Measurements from ENCODE around the gene VMP1. TPM values are rescaled to one million over a fixed set of nuclear protein-coding genes. Genes with fewer than 3 reads are reported as not detected.

VMP1 gene
- total RNA-seq, 1 experiment from 2014 or later, result 69.4 TPM

GRCh38 chr17:59712862-59713261 lies 5.4 kb downstream of the VMP1 start:
- no peaks in the 10 kb centered on the region; the same call in 1 of the 2 replicates for H4K20me1 ChIP-seq (ENCODE audit: insufficient read depth, low read depth, low read length)
- H2AFZ ChIP-seq (ENCODE audit: low read length), result no peak overlapping the region
- no peaks in the 10 kb centered on the region for H3K9me2 ChIP-seq (replicated peaks; ENCODE audit: insufficient read depth, low read length)
- no peak overlapping the region for H3K4me2 ChIP-seq (ENCODE audit: low read depth, low read length, poor library complexity, severe bottlenecking)
- H3K4me3 ChIP-seq (ENCODE audit: low read length), result no peak overlapping the region
- no peaks in the 10 kb centered on the region; the same call in 1 of the 2 replicates for H3K36me3 ChIP-seq (ENCODE audit: insufficient read depth, low read length)
- DNase-seq, result no peak
- peaks cover 99% of the 10 kb centered on the region for H3K79me2 ChIP-seq (ENCODE audit: low read length)
- no peak overlapping the region for H3K9ac ChIP-seq (ENCODE audit: low read length)
- no peaks in the 10 kb centered on the region for H3K9me3 ChIP-seq (ENCODE audit: low read length)
- H3K27me3 ChIP-seq (ENCODE audit: low read length), result no peaks in the 10 kb centered on the region
- H3K27ac ChIP-seq (ENCODE audit: low read length), result no peak overlapping the region
- H3K4me1 ChIP-seq (ENCODE audit: low read length), result peaks cover 36% of the 10 kb centered on the region

DNA sequence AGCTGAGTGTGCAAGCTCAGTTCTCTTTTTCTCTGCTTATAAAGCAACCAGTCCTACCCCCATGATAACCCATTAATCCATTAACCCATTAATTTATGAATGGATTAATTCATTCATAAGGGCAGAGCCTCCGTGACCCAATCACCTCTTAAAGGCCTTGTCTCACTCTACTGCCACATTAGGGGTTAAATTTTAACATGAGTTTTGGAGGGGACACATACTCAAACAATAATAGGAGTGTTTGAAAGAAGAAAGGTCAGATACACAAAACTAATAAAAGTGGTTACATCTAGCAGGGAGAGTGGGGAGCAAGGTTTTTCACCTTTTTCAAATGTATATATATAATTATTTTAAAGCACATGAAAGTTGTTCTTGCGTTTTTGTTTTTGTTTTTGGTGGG lies 6.8 kb downstream of the VMP1 start:
- no peaks in the 10 kb centered on the region for H4K20me1 ChIP-seq (ENCODE audit: insufficient read depth, low read depth, low read length)
- H3K36me3 ChIP-seq (ENCODE audit: insufficient read depth, low read length), result no peaks in the 10 kb centered on the region; the same call in 1 of the 2 replicates
- no peak overlapping the region for H3K27ac ChIP-seq (ENCODE audit: low read length)
- H3K4me2 ChIP-seq (ENCODE audit: low read depth, low read length, poor library complexity, severe bottlenecking), result no peak overlapping the region
- no peaks in the 10 kb centered on the region for H3K9me2 ChIP-seq (replicated peaks; ENCODE audit: insufficient read depth, low read length)
- H3K4me3 ChIP-seq (ENCODE audit: low read length), result no peak overlapping the region
- no peak for DNase-seq
- H3K4me1 ChIP-seq (ENCODE audit: low read length), result peaks cover 25% of the 10 kb centered on the region
- H2AFZ ChIP-seq (ENCODE audit: low read length), result no peak overlapping the region
- no peaks in the 10 kb centered on the region for H3K9me3 ChIP-seq (ENCODE audit: low read length)
- no peaks in the 10 kb centered on the region for H3K27me3 ChIP-seq (ENCODE audit: low read length)
- peaks cover 98% of the 10 kb centered on the region for H3K79me2 ChIP-seq (ENCODE audit: low read length)
- no peak overlapping the region for H3K9ac ChIP-seq (ENCODE audit: low read length)

GRCh38 chr17:59716427-59716826 lies 9.0 kb downstream of the VMP1 start:
- peak; percentile 36 for DNase-seq
- H3K9me3 ChIP-seq (ENCODE audit: low read length), result no peaks in the 10 kb centered on the region
- H4K20me1 ChIP-seq (ENCODE audit: insufficient read depth, low read depth, low read length), result no peaks in the 10 kb centered on the region
- H3K27me3 ChIP-seq (ENCODE audit: low read length), result no peaks in the 10 kb centered on the region
- H3K4me1 ChIP-seq (ENCODE audit: low read length), result peaks cover 14% of the 10 kb centered on the region
- H3K36me3 ChIP-seq (ENCODE audit: insufficient read depth, low read length), result no peaks in the 10 kb centered on the region
- no peak overlapping the region for H2AFZ ChIP-seq (ENCODE audit: low read length)
- H3K4me3 ChIP-seq (ENCODE audit: low read length), result no peak overlapping the region
- H3K9ac ChIP-seq (ENCODE audit: low read length), result no peak overlapping the region
- no peak overlapping the region for H3K4me2 ChIP-seq (ENCODE audit: low read depth, low read length, poor library complexity, severe bottlenecking)
- H3K27ac ChIP-seq (ENCODE audit: low read length), result no peak overlapping the region
- H3K79me2 ChIP-seq (ENCODE audit: low read length), result peaks cover 98% of the 10 kb centered on the region
- no peaks in the 10 kb centered on the region for H3K9me2 ChIP-seq (replicated peaks; ENCODE audit: insufficient read depth, low read length)

DNA sequence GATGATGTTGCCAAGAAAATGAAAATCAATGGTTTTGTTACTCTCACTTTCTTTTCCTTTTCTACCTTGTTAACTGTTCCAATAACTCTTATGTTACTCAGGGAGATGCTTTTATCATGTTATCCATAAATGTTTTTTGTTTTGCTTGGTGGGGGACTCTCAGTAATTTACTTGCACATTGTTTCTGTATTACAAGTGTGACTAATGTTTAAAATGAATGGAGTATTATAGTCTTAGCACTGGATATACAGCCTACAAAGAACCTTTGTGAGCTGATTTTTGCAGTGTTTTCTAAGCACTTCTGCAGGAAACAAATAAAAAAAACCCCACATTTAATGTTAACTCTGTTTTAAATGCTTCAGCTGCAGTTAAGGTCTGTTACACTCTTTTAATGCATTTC lies 12.1 kb downstream of the VMP1 start:
- no peak overlapping the region for H2AFZ ChIP-seq (ENCODE audit: low read length)
- no peaks in the 10 kb centered on the region for H3K9me2 ChIP-seq (replicated peaks; ENCODE audit: insufficient read depth, low read length)
- no peaks in the 10 kb centered on the region for H3K36me3 ChIP-seq (ENCODE audit: insufficient read depth, low read length)
- H3K4me3 ChIP-seq (ENCODE audit: low read length), result no peak overlapping the region
- no peak overlapping the region for H3K27ac ChIP-seq (ENCODE audit: low read length)
- H3K9me3 ChIP-seq (ENCODE audit: low read length), result no peaks in the 10 kb centered on the region
- no peaks in the 10 kb centered on the region for H4K20me1 ChIP-seq (ENCODE audit: insufficient read depth, low read depth, low read length)
- H3K9ac ChIP-seq (ENCODE audit: low read length), result no peak overlapping the region
- no peak overlapping the region for H3K4me2 ChIP-seq (ENCODE audit: low read depth, low read length, poor library complexity, severe bottlenecking)
- peak; percentile 29 for DNase-seq
- H3K79me2 ChIP-seq (ENCODE audit: low read length), result peaks cover 98% of the 10 kb centered on the region
- no peaks in the 10 kb centered on the region for H3K4me1 ChIP-seq (ENCODE audit: low read length)
- no peaks in the 10 kb centered on the region for H3K27me3 ChIP-seq (ENCODE audit: low read length)

DNA sequence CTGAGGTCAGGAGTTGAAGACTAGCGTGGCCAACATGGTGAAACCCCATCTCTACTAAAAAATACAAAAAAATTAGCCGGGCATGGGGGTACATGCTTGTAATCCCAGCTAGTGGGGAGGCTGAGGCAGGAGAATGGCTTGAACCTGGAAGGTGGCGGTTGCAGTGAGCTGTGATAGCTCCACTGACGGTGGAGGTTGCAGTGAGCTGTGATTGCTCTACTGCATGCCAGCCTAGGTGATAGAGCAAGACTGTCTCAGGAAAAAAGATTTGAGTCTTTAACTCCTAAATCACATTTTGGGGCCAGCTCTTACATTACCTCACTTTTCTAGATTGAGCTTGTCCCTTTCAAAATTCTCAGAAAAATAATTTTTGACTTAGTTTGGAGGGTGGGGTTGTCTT lies 15.2 kb downstream of the VMP1 start:
- no peak overlapping the region for H3K9ac ChIP-seq (ENCODE audit: low read length)

DNA sequence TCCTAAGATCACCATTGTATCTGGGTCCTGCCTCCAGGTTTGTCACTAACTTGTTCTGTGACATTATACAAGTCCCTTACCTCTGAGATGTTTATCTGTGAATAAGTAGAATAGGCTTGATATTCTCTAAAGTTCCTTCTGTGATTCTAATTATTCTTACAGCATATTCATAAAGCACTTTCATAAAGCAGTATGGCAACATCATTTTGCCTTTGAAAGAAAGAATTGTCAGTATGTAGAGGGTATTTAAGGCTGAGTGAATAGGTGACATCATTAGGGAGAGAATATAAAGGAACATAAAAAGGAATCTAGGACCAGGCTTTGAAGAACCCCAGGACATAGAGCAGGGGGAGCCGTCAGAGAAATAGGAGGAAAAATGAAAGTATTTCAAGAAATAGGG lies 15.6 kb downstream of the VMP1 start:
- no peak overlapping the region for H2AFZ ChIP-seq (ENCODE audit: low read length)
- H3K27ac ChIP-seq (ENCODE audit: low read length), result no peak overlapping the region
- H4K20me1 ChIP-seq (ENCODE audit: insufficient read depth, low read depth, low read length), result no peaks in the 10 kb centered on the region
- DNase-seq, result no peak
- H3K79me2 ChIP-seq (ENCODE audit: low read length), result peaks cover 94% of the 10 kb centered on the region
- H3K27me3 ChIP-seq (ENCODE audit: low read length), result no peaks in the 10 kb centered on the region
- H3K4me1 ChIP-seq (ENCODE audit: low read length), result no peaks in the 10 kb centered on the region
- no peaks in the 10 kb centered on the region for H3K9me2 ChIP-seq (replicated peaks; ENCODE audit: insufficient read depth, low read length)
- no peaks in the 10 kb centered on the region for H3K9me3 ChIP-seq (ENCODE audit: low read length)
- no peak overlapping the region for H3K4me2 ChIP-seq (ENCODE audit: low read depth, low read length, poor library complexity, severe bottlenecking)
- H3K4me3 ChIP-seq (ENCODE audit: low read length), result no peak overlapping the region
- no peak overlapping the region for H3K9ac ChIP-seq (ENCODE audit: low read length)
- H3K36me3 ChIP-seq (ENCODE audit: insufficient read depth, low read length), result no peaks in the 10 kb centered on the region

More for the DNA sequence above, 15.2 kb downstream of the VMP1 start:
- Histone ChIP-seq H3K79me2 (ENCODE audit: low read length) (peaks cover 94% of the 10 kb centered on the region), H2AFZ (ENCODE audit: low read length) (no peak overlapping the region), H4K20me1 (ENCODE audit: insufficient read depth, low read depth, low read length) (no peaks in the 10 kb centered on the region), H3K4me2 (ENCODE audit: low read depth, low read length, poor library complexity, severe bottlenecking) (no peak overlapping the region), H3K9me2 (replicated peaks; ENCODE audit: insufficient read depth, low read length) (no peaks in the 10 kb centered on the region), H3K36me3 (ENCODE audit: insufficient read depth, low read length) (no peaks in the 10 kb centered on the region), H3K4me1 (ENCODE audit: low read length) (no peaks in the 10 kb centered on the region), H3K27ac (ENCODE audit: low read length) (no peak overlapping the region), H3K9me3 (ENCODE audit: low read length) (no peaks in the 10 kb centered on the region), H3K27me3 (ENCODE audit: low read length) (no peaks in the 10 kb centered on the region), H3K4me3 (ENCODE audit: low read length) (no peak overlapping the region)
- DNase-seq, result no peak

GRCh38 chr17:59723607-59724006 lies 16.2 kb downstream of the VMP1 start:
- no peak for DNase-seq
- Histone ChIP-seq H3K36me3 (ENCODE audit: insufficient read depth, low read length) (no peaks in the 10 kb centered on the region), H3K4me2 (ENCODE audit: low read depth, low read length, poor library complexity, severe bottlenecking) (no peak overlapping the region), H3K27ac (ENCODE audit: low read length) (no peak overlapping the region), H3K27me3 (ENCODE audit: low read length) (no peaks in the 10 kb centered on the region), H3K4me1 (ENCODE audit: low read length) (no peaks in the 10 kb centered on the region), H3K79me2 (ENCODE audit: low read length) (peaks cover 95% of the 10 kb centered on the region), H4K20me1 (ENCODE audit: insufficient read depth, low read depth, low read length) (no peaks in the 10 kb centered on the region), H3K9me2 (replicated peaks; ENCODE audit: insufficient read depth, low read length) (no peaks in the 10 kb centered on the region), H2AFZ (ENCODE audit: low read length) (no peak overlapping the region), H3K9ac (ENCODE audit: low read length) (no peak overlapping the region), H3K4me3 (ENCODE audit: low read length) (no peak overlapping the region), H3K9me3 (ENCODE audit: low read length) (no peaks in the 10 kb centered on the region)

DNA sequence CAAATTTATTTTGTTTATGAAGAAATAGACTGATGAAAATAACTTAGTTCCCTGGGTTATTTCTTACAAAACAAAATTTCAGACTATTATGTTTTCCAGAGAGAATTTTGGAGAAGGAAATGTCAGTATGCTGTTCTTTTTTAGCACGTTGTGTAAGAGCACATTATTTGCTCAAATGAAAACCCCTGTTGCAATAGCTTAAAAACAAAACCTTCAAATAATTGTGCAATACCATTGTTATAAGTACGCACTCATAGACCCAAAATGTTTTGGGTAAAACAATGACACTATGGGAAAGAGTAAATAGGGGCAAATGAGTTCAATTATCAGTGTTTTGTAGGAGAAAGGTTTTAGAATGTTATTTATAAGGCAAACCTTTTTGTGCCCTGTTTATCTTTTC lies 18.2 kb downstream of the VMP1 start:
- Histone ChIP-seq H2AFZ (ENCODE audit: low read length) (no peak overlapping the region), H3K9ac (ENCODE audit: low read length) (no peak overlapping the region), H3K4me1 (ENCODE audit: low read length) (peaks cover 4% of the 10 kb centered on the region; the same call in 1 of the 2 replicates), H3K4me2 (ENCODE audit: low read depth, low read length, poor library complexity, severe bottlenecking) (no peak overlapping the region), H3K27me3 (ENCODE audit: low read length) (no peaks in the 10 kb centered on the region), H3K9me2 (replicated peaks; ENCODE audit: insufficient read depth, low read length) (no peaks in the 10 kb centered on the region), H3K79me2 (ENCODE audit: low read length) (peaks cover 95% of the 10 kb centered on the region), H3K36me3 (ENCODE audit: insufficient read depth, low read length) (no peaks in the 10 kb centered on the region), H3K27ac (ENCODE audit: low read length) (no peak overlapping the region), H4K20me1 (ENCODE audit: insufficient read depth, low read depth, low read length) (no peaks in the 10 kb centered on the region), H3K4me3 (ENCODE audit: low read length) (no peak overlapping the region), H3K9me3 (ENCODE audit: low read length) (no peaks in the 10 kb centered on the region)
- no peak for DNase-seq
